Heart left ventricle (tissue), 13 donors: ENCODE measurements around the gene TFDP1.

Experiments used
- POLR2A ChIP-seq, 2 donors: fragments of 450-650 bp; IDR thresholded peaks; one replicate each; pipeline ENCODE4 v1.6.1; 2017; ENCODE audit warnings: antibody characterized with exemption in 2 of 2, mild to moderate bottlenecking in 2 of 2, moderate library complexity in 2 of 2
- TF ChIP-seq, protein P1 (sequence below), 12 donors: fragments of 200-600 bp; sonication (generic) in 4 of 12; IDR thresholded peaks; one replicate each; pipeline versions ENCODE4 v1.5.0 to v1.8.0; 2018 to 2022; ENCODE audit warnings: antibody characterized with exemption in 12 of 12, mild to moderate bottlenecking in 5 of 12
- donor health status: ischemic (EF 13 %, LVEDD 7.1; RV severe dilation, severe dysfunction).
- donor health status: DM: no; HTN: yes; CAD: no.
- donor health status: DM: no; HTN: no; CAD: no.
- donor health status: ischemic (EF 25% LVEDD 6.9; RV normal size, moderate dysfunction).
- donor health status: ischemic (EF 25% LVEDD 5.7; RV mildly dilated, moderate dysfunction).
- donor health status: ischemic (EF 35%, LVEDD 5.7; RV mildly dilated, moderate dysfunction).
- donor health status: nonischemic (EF 11% LVEDD 7.7; RV severe dilation, severe dysfunction).
- donor health status: DM: yes; HTN: yes; CAD: no.
- donor health status: PGD.
- donor health status: ischemic (EF 29% LVEDD 5.4; RV normal size, mild dysfunction).
- donor health status: nonischemic (EF 23%, LVEDD 6.1; RV moderate dilation, normal function).

- TF ChIP-seq, protein P1, sequence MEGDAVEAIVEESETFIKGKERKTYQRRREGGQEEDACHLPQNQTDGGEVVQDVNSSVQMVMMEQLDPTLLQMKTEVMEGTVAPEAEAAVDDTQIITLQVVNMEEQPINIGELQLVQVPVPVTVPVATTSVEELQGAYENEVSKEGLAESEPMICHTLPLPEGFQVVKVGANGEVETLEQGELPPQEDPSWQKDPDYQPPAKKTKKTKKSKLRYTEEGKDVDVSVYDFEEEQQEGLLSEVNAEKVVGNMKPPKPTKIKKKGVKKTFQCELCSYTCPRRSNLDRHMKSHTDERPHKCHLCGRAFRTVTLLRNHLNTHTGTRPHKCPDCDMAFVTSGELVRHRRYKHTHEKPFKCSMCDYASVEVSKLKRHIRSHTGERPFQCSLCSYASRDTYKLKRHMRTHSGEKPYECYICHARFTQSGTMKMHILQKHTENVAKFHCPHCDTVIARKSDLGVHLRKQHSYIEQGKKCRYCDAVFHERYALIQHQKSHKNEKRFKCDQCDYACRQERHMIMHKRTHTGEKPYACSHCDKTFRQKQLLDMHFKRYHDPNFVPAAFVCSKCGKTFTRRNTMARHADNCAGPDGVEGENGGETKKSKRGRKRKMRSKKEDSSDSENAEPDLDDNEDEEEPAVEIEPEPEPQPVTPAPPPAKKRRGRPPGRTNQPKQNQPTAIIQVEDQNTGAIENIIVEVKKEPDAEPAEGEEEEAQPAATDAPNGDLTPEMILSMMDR (IDR thresholded peaks at IDR 0.05): no peak
- TF ChIP-seq POLR2A (IDR thresholded peaks at IDR 0.05): no peak
Measured at GRCh38 chr13:113592571-113592970, 8.0 kb downstream of the TFDP1 start.
